Measurements from ENCODE around the gene ALK.

DNA sequence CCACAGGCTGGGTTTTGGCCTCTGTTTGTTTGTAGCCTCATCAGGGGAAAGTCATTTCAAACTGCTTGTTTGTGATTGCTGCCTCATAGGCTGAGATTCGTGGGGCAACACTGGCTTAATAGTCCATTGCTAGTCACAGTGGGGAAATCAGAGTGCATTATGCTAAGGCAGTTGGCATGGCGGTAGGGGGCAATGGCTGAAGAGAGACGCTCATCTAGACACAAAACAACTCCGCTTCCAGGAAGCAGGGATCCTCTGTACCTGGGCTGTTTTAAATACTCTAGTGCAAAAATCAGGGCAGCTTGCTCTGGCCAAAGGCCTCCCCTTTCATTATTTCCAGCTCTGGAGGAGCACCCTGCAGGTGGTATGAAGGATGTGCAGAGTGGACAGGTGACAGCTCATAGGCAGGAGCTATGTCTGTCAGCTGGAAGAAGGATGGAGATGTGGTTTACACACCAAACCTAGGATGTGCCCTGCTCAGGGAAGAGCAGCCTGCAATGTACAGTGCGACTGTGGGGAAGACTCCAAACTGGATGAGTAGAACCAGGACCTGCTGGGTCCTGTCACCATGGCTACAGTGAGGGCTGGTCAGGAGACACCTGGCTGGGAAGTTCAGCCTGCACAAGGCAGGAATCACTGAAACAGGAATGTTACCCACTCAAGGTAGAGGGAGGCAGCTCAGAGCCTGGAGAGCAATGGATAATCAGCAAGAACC is 571.9 kb downstream of the ALK start:
- no peak for TF ChIP-seq CTCF (conservative IDR thresholded peaks at IDR 0.05; ENCODE audit: low read depth, low read length)
- no peak for TF ChIP-seq EZH2 (IDR thresholded peaks at IDR 0.05; ENCODE audit: borderline replicate concordance, low read depth, low read length, poor library complexity, severe bottlenecking)

All from A673 (cell line).